ENCODE measurements around the gene TNS1.

TNS1 gene

GRCh38 chr2:218015586-218016521 lies 13.1 kb upstream of the TNS1 start:
- DNase-seq = no peak

- no peak for DNase-seq
These were observed 12.2 kb upstream of the TNS1 start for GRCh38 chr2:218014706-218015585.

DNA sequence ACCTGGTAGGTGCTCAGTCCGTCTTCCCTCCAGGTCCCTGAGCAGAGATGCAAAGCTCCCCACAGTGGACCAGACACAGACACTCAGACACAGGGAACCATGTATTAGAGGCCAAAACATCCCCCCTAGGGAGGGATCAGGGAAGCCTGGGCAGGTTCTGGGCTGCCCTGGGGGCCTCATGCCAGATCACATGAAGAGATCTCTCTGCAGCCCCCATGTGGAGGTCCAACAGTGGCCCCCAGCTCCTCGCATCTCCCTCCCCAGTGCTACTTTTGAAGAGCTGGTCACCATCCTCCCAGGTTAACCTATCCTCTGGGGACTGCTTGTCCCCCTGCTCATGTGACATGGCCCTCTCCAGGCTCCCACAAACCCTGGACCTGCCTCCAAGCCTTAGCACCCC lies 10.5 kb upstream of the TNS1 start:
- DNase-seq = no peak

DNA sequence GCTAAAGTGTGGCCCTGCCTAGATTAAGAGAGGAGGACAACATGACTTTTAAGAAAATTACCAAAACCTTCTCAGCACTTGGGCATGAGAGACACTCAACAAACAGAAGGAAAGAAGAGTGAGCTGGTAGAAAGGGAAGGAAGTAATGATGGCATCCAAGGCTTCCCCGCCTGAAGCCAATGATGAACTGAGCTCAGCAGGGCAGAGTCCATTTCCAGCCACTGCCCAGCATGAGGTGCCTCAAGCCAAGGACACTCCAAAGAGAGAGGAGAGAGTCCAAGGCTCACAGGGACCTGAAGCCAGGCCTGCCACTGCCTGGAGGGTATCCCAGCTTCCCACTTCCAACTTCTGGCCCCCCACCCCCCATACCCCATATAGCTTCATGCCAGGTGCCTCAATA lies 9.5 kb upstream of the TNS1 start:
- DNase-seq = no peak

GRCh38 chr2:218011653-218012040 lies 8.9 kb upstream of the TNS1 start:
- no peak for DNase-seq

- no peak for DNase-seq
These were observed 8.3 kb upstream of the TNS1 start for GRCh38 chr2:218010984-218011652.

DNA sequence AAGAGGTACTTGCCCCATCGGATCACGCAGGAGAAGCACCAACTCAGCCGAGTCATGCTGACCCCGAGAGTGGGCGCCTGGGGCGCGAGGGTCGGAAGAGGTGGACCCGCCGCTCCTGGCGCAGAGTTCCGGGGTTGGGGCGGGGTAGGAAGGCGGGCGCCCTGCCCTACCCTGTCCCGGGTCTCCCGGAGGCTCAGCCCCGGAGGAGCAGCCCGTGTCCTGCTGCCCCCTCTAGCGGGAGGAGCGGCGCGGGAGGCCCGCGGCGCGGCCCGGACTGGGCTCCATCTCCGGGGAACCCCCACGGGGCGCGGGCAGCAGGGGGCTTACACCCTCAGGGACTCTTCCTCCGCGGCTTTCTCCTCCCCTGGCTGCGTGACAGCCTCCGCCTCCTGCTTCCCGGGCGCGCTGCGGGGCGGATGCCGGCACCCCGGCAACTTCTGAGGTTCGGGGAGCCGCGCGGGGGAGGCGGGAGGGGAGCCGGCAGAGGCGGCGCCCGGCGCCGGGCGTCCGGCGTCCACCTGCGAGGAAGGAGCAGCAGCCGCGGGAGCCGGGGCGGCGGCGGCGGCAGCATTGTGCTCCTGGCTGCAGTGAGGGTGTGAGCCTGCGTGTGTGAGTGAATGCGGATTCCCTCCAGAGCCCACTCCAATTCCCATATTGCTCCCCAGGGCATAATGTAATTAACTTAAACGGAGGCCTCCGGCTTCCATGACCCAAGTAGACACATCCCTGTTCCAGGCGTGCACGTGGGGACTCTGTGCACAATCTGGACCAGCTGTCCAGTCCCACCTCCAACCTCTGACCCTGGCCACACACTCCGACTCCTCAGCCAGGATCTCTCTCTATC lies 7.6 kb upstream of the TNS1 start:
- peak; percentile 60 for DNase-seq

- no peak for DNase-seq
These were observed 7.0 kb upstream of the TNS1 start for GRCh38 chr2:218009765-218010139.

DNA sequence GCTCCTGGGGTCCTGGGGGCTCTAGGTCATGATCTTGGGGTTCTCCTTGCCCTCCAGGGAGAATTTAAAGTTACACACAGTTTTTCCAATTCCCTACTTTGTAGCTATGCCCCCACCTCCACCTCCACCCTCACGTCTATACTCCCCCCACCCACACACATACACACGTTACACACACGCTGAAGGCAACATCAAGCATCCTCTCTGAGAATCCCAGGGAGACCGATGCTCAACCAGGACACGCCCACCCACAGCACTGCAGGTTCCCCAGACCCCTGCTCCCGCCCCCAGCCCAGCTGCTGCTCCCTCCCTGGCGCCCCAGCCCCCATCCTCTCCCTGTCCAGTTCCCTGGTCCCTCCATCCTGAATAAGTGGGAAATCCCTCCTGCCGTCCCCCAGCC lies 6.4 kb upstream of the TNS1 start:
- DNase-seq = no peak

DNA sequence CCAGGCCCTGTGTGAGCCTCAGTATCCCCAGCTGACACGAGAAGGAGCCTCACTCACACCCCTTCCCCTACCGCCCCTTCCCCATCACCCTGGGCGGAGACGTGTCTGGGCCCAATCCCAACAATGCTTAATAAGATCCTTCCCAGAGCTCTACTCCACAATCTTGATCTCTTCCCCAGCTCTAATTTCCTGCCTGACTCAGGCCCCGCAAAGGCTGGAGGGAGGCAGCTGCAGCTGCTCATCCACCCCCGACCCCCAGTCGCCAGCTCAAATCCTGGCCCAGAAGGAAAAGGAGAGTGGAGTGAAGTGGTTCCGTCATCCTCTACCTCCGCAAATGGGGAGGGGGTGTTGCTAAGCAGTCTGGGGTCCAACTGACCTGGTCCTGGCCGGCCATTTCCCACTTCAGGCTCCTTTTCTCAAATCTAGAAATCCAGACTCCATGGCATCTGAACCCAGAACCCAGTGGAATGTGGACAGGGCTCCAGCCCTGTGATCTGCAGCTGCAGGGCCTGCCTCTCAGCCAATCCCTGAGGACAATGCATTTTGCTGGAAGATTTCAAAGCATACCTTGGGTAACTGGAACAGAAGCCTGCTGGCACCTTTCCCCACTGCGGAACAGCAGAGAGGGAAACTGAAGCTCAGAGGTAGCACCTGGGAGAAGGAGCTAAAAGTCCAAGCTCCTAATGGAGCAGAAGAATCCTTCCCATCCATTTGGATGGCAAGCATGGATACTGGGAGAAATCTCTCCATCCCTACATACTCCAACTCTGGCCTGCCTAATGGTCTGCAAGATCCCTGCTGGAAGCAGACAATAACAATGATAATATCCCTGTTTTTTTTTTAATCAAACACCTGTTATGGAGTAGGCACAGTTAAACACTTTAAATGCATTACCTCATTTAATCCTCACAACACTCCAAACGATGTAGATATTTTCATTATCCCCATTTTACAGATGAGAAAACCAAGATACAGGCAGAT lies 5.6 kb upstream of the TNS1 start:
- peak; percentile 58 for DNase-seq

- DNase-seq = no peak
These were observed 3.9 kb upstream of the TNS1 start for GRCh38 chr2:218006741-218007140.

DNA sequence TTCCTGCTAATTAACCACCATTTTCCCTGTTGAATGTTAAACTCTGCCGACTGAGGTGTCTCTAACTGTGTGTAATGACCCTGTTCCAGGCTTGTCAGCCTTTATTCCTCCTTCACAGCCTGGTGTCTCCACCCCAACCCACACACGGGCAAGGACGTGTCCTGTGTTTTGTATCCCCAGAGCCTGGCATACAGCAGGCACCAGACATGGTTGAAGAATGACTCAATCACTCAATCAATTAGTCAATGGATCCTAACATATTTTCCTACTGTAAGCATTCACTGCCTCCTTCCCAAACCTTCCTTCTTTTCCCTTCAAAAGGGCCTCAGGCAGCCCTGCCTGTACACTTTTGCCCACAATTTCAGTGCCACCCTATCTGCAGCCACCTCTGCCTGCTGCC lies 2.7 kb upstream of the TNS1 start:
- DNase-seq = no peak

GRCh38 chr2:218005028-218005427 lies 2.2 kb upstream of the TNS1 start:
- DNase-seq = no peak

- DNase-seq = peak; percentile 92
These were observed 1.2 kb upstream of the TNS1 start for GRCh38 chr2:218003981-218004419.

GRCh38 chr2:218003281-218003944 lies 618 bp upstream of the TNS1 start:
- peak; percentile 89 for DNase-seq

DNA sequence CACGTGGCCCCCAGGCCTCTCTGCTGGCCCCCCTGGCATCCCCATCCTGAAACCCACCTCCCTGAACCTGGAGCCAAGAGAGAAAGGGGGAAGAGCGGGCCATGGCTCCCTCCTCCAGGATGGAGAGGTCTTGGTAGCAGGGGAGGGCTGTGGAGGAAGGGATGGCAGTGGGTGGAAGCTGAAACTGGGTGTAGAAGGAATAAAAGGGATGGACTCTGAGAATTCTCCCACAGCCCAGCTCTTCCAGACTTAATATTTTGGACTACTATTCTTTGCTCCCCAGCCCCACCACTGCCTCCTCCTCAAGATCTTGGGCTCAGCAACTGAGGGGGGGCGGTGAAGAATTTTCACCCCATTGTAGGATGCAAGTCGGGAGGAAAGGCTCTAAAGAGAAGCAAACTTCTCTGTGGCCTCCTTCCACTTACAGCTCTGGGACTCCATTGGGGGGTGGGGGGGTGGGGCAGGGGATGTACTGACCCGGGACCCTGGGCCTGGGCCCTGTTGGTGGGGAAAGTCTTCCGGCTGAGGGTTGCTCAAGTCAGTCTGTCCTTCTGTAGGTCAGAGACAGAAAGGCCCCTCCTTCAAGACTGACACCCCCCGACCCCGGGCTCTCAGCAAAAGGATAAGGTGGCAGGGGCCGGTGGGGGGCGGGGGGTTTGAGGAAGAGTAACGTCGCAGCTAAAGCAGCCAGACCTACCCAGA lies 501 bp downstream of the TNS1 start:
- no peak for DNase-seq

DNA sequence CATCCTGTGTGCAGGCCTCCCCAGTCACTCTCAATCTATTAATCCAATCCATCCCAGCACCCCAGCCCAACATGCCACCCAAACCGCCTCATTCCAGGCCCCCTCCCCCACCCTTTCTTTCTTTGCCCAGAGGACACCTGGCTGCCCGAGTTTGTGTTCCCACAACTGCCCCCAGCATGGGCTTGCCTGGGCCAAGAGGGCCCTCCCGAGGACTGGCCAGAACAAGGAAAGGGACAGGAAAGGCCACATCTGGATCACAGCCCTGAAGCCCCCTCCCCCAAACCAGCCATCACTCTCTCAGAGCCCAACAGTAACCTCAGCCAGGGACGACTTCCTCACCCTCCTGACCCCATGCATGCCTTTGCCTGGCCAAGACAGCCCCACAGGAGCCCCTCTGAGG lies 1.2 kb downstream of the TNS1 start:
- DNase-seq = peak; percentile 31

DNA sequence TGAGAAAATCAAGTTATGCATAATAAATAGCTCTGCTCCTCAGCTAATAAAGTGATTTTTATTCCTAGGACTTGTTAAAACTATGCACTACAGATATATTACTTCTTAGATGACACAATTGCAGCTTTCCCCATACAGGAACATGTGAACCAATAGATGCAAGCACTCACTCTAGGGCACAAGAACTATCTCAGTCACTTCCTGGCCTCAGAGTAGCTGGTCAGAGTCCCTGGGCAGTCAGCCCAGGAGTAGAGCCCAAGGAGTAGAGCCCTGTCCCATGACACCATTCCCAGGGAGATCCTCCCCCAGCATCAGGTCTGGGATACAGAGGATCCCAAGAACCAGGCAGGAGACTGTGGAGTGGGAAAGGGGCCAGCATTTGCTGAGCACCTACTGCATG lies 2.7 kb downstream of the TNS1 start:
- peak; percentile 69 for DNase-seq

DNA sequence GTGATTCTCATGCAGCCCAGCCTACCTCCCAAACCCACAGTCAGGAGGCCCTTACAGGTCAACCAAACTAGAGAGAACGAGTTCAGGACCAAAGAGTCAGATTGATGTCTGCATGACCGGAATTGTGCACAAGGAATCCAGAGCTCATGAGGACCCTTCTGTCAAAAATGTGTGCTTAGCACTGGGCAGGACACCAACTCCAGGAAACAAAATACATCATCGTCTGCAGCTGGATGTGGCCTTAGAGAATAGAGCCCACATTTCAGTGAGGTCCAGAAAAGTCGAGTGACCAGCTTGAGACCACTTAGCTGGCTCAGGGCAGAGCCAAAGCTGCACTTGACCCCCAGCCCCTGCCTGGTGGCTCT lies 3.2 kb downstream of the TNS1 start:
- DNase-seq = no peak
